Limb (tissue), 2 donors: Measurements from ENCODE around the gene CA9.
A peak's percentile ranks its signal among the peaks of the same experiment; 100 is the strongest.

Experiments
- DNase-seq, 2 donors: peaks; one replicate each; pipeline ENCODE4 v3.0.0-alpha.2; 2016; ENCODE audit errors: extremely low spot score in 2 of 2

Gene CA9

DNA sequence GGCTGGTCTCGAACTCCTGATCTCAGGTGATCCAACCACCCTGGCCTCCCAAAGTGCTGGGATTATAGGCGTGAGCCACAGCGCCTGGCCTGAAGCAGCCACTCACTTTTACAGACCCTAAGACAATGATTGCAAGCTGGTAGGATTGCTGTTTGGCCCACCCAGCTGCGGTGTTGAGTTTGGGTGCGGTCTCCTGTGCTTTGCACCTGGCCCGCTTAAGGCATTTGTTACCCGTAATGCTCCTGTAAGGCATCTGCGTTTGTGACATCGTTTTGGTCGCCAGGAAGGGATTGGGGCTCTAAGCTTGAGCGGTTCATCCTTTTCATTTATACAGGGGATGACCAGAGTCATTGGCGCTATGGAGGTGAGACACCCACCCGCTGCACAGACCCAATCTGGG lies 1.5 kb downstream of the CA9 start:
- DNase-seq = no peak

- DNase-seq = peak; percentile 73 to 88
These were observed 2.1 kb downstream of the CA9 start for GRCh38 chr9:35675732-35676392.

DNA sequence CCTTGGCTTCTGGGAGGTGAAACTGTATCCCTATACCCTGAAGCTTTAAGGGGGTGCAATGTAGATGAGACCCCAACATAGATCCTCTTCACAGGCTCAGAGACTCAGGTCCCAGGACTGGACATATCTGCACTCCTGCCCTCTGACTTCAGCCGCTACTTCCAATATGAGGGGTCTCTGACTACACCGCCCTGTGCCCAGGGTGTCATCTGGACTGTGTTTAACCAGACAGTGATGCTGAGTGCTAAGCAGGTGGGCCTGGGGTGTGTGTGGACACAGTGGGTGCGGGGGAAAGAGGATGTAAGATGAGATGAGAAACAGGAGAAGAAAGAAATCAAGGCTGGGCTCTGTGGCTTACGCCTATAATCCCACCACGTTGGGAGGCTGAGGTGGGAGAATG lies 5.4 kb downstream of the CA9 start:
- DNase-seq = no peak

- DNase-seq = no peak
These were observed 6.1 kb downstream of the CA9 start for GRCh38 chr9:35679766-35680330.

DNA sequence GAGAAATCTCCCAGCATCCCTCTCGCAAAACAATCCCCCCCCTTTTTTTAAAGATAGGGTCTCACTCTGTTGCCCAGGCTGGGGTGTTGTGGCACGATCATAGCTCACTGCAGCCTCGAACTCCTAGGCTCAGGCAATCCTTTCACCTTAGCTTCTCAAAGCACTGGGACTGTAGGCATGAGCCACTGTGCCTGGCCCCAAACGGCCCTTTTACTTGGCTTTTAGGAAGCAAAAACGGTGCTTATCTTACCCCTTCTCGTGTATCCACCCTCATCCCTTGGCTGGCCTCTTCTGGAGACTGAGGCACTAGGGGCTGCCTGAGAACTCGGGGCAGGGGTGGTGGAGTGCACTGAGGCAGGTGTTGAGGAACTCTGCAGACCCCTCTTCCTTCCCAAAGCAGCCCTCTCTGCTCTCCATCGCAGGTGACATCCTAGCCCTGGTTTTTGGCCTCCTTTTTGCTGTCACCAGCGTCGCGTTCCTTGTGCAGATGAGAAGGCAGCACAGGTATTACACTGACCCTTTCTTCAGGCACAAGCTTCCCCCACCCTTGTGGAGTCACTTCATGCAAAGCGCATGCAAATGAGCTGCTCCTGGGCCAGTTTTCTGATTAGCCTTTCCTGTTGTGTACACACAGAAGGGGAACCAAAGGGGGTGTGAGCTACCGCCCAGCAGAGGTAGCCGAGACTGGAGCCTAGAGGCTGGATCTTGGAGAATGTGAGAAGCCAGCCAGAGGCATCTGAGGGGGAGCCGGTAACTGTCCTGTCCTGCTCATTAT lies 6.8 kb downstream of the CA9 start:
- DNase-seq = no peak

DNA sequence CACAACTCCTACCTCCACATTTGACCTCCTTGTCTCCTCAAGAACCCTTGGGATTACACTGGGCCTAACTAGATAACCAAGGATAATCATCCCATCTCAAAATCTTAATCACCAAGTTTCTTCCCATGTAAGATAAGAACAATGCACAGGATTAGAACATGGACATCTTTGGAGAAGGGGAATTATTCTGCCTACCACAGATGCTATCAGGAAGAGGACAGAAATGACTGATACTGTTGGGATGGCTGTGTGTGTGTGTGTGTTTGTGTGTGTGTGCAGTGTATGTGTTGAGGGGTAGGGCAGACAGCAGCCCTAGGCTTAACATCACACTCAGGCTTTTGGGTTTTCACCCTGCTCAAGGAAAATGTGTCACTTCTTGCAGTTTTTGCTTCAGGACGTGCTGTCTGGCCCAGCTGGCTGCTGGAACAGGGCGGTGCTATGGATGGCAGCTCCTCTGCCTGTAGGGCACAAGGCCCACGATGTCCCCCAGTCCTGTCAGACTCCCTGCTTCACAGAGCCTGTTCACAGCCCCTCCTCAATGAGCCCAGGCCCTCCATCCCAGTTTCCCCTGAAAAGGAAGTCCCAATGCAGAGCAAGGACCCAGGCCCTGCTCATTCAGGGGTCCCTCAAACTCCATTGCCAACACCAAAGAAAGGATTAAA lies 7.7 kb downstream of the CA9 start:
- no peak for DNase-seq

GRCh38 chr9:35682051-35682450 lies 8.3 kb downstream of the CA9 start:
- no peak for DNase-seq

DNA sequence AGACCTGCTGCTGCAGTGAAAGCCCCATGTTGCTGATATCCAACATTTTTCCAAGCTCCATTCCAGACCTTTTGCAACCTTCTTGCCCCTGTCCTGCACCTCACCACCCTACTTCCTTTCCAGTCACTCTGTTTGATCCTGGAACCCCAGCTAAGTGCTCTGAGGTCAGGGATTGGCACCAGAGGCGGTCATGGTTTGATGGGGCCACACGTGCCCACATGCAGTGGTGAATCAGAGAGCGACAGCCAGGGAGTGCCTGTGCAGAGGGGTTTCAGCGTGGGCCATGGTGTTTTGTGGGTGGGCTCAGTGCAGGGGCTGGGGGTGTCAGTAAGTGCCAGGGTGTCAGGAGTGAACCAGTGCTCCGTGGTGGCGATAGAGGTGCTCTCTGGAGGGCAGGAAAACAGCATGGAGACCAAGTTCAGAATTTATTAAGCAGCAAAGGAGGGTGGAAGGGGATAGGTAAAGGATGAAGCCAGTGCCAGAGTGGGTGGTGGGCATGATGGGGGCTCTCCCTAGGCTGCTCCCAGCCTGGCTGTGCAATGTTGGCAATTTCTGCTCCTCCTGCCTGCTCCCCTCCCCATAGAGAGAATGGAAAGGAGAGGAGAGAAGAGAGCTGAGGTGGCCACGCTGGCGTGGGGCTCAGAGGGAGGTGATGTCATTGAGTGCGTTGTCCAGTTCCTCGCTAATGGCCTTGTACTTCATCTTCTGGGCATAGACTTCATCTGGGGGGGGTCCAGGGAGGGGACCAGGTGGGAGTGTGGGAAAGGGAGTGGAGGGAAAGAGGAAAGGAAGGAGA lies 9.0 kb downstream of the CA9 start:
- no peak for DNase-seq

DNA sequence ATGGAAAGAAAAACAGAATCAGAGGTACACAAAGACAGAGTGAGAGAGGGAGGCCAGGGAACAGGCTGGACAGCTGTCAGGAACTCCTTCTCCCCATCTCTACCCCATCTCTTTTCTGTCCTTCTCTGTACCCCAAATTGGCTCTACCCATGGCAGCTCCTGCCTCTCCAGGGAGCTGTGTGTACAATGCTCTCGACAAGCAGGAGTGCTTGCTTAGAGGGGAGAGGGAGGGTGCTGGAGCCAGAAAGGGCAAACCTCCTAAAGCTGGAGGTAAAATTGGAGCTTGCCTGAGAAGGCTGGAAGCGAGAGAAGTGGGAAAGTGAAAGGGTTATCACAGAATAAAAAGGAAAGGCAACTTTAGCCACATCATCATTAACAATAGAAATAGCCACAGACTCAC lies 9.6 kb downstream of the CA9 start:
- DNase-seq = no peak

GRCh38 chr9:35684921-35685320 lies 11.2 kb downstream of the CA9 start:
- DNase-seq = no peak

GRCh38 chr9:35685506-35685905 lies 11.8 kb downstream of the CA9 start:
- DNase-seq = no peak

DNA sequence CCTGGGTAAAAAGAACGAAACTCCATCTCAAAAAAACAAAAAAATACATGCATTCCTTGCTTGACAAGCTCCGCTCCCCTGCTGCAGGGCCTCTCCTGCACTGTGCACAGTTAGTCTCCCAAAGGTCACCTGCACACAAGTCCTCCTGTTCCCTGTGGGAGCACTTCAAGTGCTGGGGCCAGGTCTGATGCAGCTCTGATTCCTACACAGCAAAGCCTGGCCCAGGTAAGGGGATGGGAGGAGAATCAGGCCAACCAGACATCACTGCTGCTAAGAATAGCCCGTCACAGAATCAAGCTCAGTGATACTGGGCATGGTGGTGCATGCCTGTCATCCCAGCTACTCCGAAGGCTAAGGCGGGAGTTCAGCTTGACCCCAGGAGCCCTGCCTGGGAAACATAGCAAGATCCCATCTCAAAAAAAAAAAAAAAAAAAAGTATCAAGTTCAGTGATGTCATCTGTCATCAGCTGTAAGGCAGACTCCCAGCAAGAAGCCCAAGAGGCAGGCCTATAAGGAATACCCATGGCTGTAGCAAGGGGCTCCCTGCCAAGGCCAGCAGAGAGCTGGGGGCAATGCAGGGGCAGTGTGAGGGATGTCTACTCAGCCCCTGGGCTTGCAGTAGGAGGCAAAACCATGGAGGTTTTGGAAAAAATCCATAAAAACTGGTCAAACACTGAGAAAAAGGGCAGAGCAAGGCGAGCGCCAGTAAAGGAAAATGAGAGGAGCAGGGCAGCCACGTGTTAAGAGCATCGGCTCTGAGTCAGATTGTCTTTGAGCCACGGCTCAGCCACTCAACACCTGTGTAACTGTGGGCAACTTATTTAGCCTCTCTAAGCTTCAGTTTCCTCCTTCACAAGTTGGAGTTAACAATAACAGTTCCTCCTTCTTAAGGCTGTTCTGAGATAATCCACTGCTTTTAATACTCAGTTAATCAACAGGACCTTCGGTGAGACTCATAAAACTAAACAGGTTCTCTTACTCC lies 12.8 kb downstream of the CA9 start:
- no peak for DNase-seq

- no peak for DNase-seq
These were observed 13.6 kb downstream of the CA9 start for GRCh38 chr9:35687306-35687705.

GRCh38 chr9:35687972-35688557 lies 14.3 kb downstream of the CA9 start:
- DNase-seq = no peak

DNA sequence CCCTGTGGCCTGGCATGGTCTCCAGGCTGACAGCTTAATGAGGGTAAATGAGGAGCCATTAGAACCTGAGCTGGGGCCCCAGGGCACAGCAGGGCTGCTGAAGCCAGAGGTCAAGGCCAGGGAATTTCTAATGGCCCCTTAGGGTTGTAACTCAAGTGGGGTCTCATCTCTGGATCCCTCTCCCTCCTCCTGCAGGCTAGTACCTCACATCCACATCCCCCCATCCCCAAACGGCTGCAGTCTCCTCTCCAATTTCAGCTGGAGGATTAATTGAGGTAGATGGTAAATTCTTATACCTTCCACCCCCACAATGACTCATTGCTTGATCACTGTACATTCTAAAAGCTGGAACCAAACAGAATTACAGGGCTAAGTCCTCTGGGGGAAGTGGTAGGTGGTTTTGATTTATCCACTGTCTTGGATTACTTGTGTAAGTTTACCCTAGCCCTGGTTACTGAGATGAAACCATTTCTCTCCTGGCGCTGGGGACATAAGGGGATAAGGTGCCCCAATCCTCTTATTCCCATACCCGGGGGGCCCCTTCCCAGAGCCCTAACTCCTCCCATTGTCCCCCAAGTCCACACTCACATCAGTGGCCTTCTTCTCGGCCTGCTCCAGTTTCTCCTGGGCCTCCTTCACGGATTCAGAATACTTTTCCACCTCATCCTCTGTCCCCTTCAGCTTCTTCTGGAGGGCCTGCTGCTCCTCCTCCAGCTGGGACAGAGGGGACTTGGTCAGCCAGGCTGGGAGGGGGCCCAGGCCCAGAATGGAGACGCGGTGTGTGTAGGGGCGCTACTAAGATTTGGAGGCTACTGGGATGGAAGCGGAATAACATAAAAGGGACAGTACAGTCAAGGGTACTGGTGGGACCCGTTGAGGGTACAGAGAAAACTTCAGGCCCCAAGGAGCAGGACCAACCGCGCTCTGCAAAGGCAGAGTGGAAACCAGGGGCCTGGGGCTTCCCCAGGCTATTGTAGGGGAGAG lies 15.1 kb downstream of the CA9 start:
- DNase-seq = no peak

DNA sequence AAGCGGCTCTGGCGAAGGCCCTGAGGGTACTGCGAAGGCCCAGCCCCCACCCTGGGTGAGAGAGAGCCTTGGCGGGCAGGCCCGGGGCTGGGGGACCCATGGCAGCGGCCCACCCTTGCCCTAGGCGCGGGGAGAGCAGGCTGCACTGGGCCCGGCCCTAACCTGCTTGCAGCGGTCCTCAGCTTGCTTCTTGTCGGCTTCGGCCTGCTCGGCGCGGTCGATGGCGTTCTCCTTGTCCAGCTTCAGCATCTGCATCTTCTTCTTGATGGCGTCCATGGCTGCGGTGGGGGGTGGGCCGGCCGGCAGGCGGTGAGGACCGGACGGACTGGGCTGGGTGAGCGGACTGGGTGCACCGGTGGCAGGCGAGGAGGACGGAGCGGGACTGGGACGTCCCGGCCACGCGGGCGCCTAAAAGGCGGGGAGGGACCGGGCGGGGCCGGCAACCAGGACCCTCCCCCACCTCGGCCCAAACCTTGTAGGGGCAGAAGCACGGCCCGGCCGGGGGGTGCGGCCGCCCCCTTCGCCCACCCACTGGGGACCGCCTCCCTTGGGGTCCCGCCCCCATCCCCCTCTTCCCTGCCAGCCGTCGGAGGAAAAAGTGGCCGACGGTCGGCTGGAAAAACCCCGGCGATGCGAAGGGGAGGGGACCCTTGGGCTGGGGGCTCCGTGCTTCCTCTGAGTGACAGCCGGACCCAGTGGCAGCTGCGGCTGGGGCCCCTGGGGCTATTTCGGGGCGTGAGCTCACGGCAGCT lies 16.0 kb downstream of the CA9 start, which contains the start of gene TPM2:
Gene TPM2, minus strand, starts transcription at position 384 of the 752 bp plus-strand sequence. Its CDS starts 108 bp downstream, at position 276.
- peak; percentile 72 to 84 for DNase-seq

- DNase-seq = no peak
These were observed 16.5 kb downstream of the CA9 start for GRCh38 chr9:35690294-35690613.
